Testis (tissue), 3 donors: ENCODE measurements around the gene EXOC3L4. TPM values are rescaled to one million over a fixed set of nuclear protein-coding genes. Genes with fewer than 3 reads are reported as not detected.

Experiments used
- DNase-seq: peaks from one replicate; pipeline ENCODE4 v3.0.0-alpha.2; 2019
- H3K27ac ChIP-seq, 2 donors: fragments of 200-600 bp; sonication (generic); one replicate each; pipeline ENCODE4 v1.5.1; 2019
- H3K27me3 ChIP-seq: fragments of 200-600 bp; sonication (generic); one replicate; pipeline ENCODE4 v1.5.1; 2019
- H3K36me3 ChIP-seq: fragments of 200-600 bp; sonication (generic); one replicate; pipeline ENCODE4 v1.5.1; 2017; ENCODE audit warnings: low read depth; ENCODE audit errors: missing control alignments
- H3K4me1 ChIP-seq: fragments of 200-600 bp; sonication (generic); one replicate; pipeline ENCODE4 v1.5.1; 2019
- H3K4me3 ChIP-seq, 2 donors: fragments of 200-600 bp; sonication (generic); one replicate each; pipeline ENCODE4 v1.5.1; 2017 to 2019
- H3K9me3 ChIP-seq: fragments of 200-600 bp; sonication (generic); one replicate; pipeline ENCODE4 v1.5.1; 2017
- CTCF ChIP-seq, 3 experiments: fragments of 450-650 bp in 2 of 3; fragments of 200-600 bp in 1 of 3; sonication (generic) in 1 of 3; IDR thresholded peaks; one replicate each; pipeline ENCODE4 v1.5.1; 2016 to 2019; ENCODE audit warnings: antibody characterized with exemption in 3 of 3, mild to moderate bottlenecking in 2 of 3, moderate library complexity in 1 of 3
- POLR2A ChIP-seq: fragments of 450-650 bp; IDR thresholded peaks from one replicate; pipeline ENCODE4 v1.6.1; 2017; ENCODE audit warnings: antibody characterized with exemption, mild to moderate bottlenecking, moderate library complexity
- WGBS, 2 donors: methylation state at CpG; one replicate each; pipeline ENCODE4 v1.1.5; 2018; 5-methylcytosine and 5-hydroxymethylcytosine counted together
- intact Hi-C: fragments of 100-400 bp; cut with DNase I; formaldehyde crosslinking; loops from one replicate; pipeline ENCODE4 v1.15.1; 2023; ENCODE audit warnings: low total_unique reads
- polyA plus RNA-seq: library from polyadenylated mRNA; stranded (reverse); fragments of 350-450 nt; fragmentation: Illumina TruSeq; extraction: RNeasy Lipid Tissue Mini Kit (QIAGEN cat#74804); gene quantifications from one replicate; pipeline ENCODE4 v1.2.3, GENCODE V29; 2014; ENCODE audit warnings: low read depth, low replicate concordance; ENCODE audit not compliant: insufficient read depth
- total RNA-seq, 2 donors: library from RNA; depleted of rRNA; stranded (reverse); fragments of >200 nt; gene quantifications; one replicate each; pipeline ENCODE4 v1.2.3, GENCODE V29; 2016

Gene EXOC3L4
- total and polyA plus RNA-seq, 3 donors from 2014 or later = 1.0 to 2.4 (median 2.4) TPM

GRCh38 chr14:103142026-103142425 is 47.5 kb downstream of the EXOC3L4 start:
- Histone ChIP-seq H3K9me3 (no peaks in the 10 kb centered on the region), H3K36me3 (no peaks in the 10 kb centered on the region), H3K27me3 (no peaks in the 10 kb centered on the region), H3K27ac (no peak overlapping the region), H3K4me3 (no peak overlapping the region), H3K4me1 (peaks cover 9% of the 10 kb centered on the region)
- intact Hi-C loops = no loop called here
- TF ChIP-seq POLR2A = no peak
- TF ChIP-seq CTCF (IDR thresholded peaks at IDR 0.05) = no peak
- no peak for DNase-seq
- 94 to 100% methylated on average over 4 of the region's 4 CpGs for WGBS, 2 donors

GRCh38 chr14:103142721-103143302 is 48.3 kb downstream of the EXOC3L4 start:
- Histone ChIP-seq H3K27ac (no peak overlapping the region), H3K27me3 (no peaks in the 10 kb centered on the region), H3K4me3 (no peak overlapping the region), H3K36me3 (no peaks in the 10 kb centered on the region), H3K9me3 (no peaks in the 10 kb centered on the region), H3K4me1 (peaks cover 9% of the 10 kb centered on the region)
- DNase-seq = no peak
- WGBS, 2 donors = 77 to 80% methylated on average over 5 of the region's 5 CpGs
- intact Hi-C loops = no loop called here
- no peak for TF ChIP-seq CTCF (IDR thresholded peaks at IDR 0.05)
- TF ChIP-seq POLR2A = no peak

- Histone ChIP-seq H3K27me3 (no peaks in the 10 kb centered on the region), H3K4me1 (peaks cover 9% of the 10 kb centered on the region), H3K4me3 (no peak overlapping the region), H3K36me3 (no peaks in the 10 kb centered on the region), H3K9me3 (no peaks in the 10 kb centered on the region), H3K27ac (no peak overlapping the region)
- DNase-seq = no peak
- intact Hi-C loops = no loop called here
- TF ChIP-seq POLR2A = no peak
- no peak for TF ChIP-seq CTCF (IDR thresholded peaks at IDR 0.05)
- WGBS, 2 donors = 75% methylated on average over 6 of the region's 6 CpGs
Measured at GRCh38 chr14:103143506-103143905, 49.0 kb downstream of the EXOC3L4 start.

- WGBS, 2 donors = 70 to 73% methylated on average over 4 of the region's 4 CpGs
- H3K27me3 ChIP-seq = no peaks in the 10 kb centered on the region
Measured at GRCh38 chr14:103144085-103144484, 49.6 kb downstream of the EXOC3L4 start.

More at GRCh38 chr14:103144085-103144484, 49.6 kb downstream of the EXOC3L4 start:
- no peak overlapping the region for H3K4me3 ChIP-seq
- no peaks in the 10 kb centered on the region for H3K9me3 ChIP-seq
- no peak for DNase-seq
- H3K36me3 ChIP-seq = no peaks in the 10 kb centered on the region
- intact Hi-C loops = no loop called here
- no peak overlapping the region for H3K27ac ChIP-seq
- peaks cover 3% of the 10 kb centered on the region for H3K4me1 ChIP-seq
- no peak for TF ChIP-seq CTCF (IDR thresholded peaks at IDR 0.05)
- no peak for TF ChIP-seq POLR2A
